OCI-LY1 (cell line): ENCODE measurements around the gene SYT3.

Source experiments
- H2AFZ ChIP-seq: fragments of 200-600 bp; sonication (generic), shearing (Covaris generic); 2 replicates; pipeline ENCODE4 v1.6.0; 2014; ENCODE audit warnings: antibody characterized with exemption, mild to moderate bottlenecking, low read length
- H3F3A ChIP-seq: fragments of 200-600 bp; sonication (generic), shearing (Covaris generic); 2 replicates; pipeline ENCODE4 v1.6.0; 2014; ENCODE audit warnings: mild to moderate bottlenecking, antibody characterized with exemption, low read length, moderate library complexity; ENCODE audit not compliant: insufficient read depth
- H3K27ac ChIP-seq: fragments of 200-600 bp; sonication (generic); 2 replicates; pipeline ENCODE4 v1.5.1; 2014; ENCODE audit warnings: low read length, mixed run types, mild to moderate bottlenecking, low read depth; ENCODE audit not compliant: poor library complexity, severe bottlenecking
- H3K27me3 ChIP-seq: fragments of 200-600 bp; sonication (generic); 2 replicates; pipeline ENCODE4 v1.6.0; 2014; ENCODE audit warnings: antibody characterized with exemption, mild to moderate bottlenecking, low read length, moderate library complexity; ENCODE audit not compliant: insufficient read depth
- H3K36me3 ChIP-seq: fragments of 200-600 bp; sonication (generic); 2 replicates; pipeline ENCODE4 v1.6.1; 2014; ENCODE audit warnings: mild to moderate bottlenecking, antibody characterized with exemption, low read length, moderate library complexity, mixed read lengths; ENCODE audit not compliant: insufficient read depth
- H3K4me1 ChIP-seq: fragments of 200-600 bp; sonication (generic); 2 replicates; pipeline ENCODE4 v1.5.1; 2014; ENCODE audit warnings: mild to moderate bottlenecking, low read length, moderate library complexity; ENCODE audit not compliant: insufficient read depth, severe bottlenecking
- H3K4me2 ChIP-seq: fragments of 200-600 bp; sonication (generic), shearing (Covaris generic); 2 replicates; pipeline ENCODE4 v1.6.1; 2014; ENCODE audit warnings: low read length
- H3K4me3 ChIP-seq: fragments of 200-600 bp; sonication (generic); 2 replicates; pipeline ENCODE4 v1.5.1; 2014; ENCODE audit warnings: low read length, low read depth, mild to moderate bottlenecking, mixed read lengths; ENCODE audit not compliant: poor library complexity, severe bottlenecking
- H3K79me2 ChIP-seq: fragments of 200-600 bp; shearing (Covaris generic); 2 replicates; pipeline ENCODE4 v1.6.1; 2016; ENCODE audit warnings: mixed run types, low read length, mixed read lengths; ENCODE audit not compliant: insufficient read depth
- H3K9ac ChIP-seq: fragments of 200-600 bp; sonication (generic), shearing (Covaris generic); 2 replicates; pipeline ENCODE4 v1.6.1; 2014; ENCODE audit warnings: mild to moderate bottlenecking, low read length, mixed read lengths
- H3K9me2 ChIP-seq: fragments of 200-600 bp; sonication (generic), shearing (Covaris generic); 2 replicates; pipeline ENCODE4 v1.6.1; 2014; ENCODE audit warnings: low read depth, mild to moderate bottlenecking, low read length, mixed read lengths
- H3K9me3 ChIP-seq: fragments of 200-600 bp; shearing (Covaris generic); 2 replicates; pipeline ENCODE4 v1.6.1; 2014; ENCODE audit warnings: low read length, mixed read lengths
- H4K20me1 ChIP-seq: fragments of 200-600 bp; sonication (generic), shearing (Covaris generic); 2 replicates; pipeline ENCODE4 v1.6.0; 2016; ENCODE audit warnings: mild to moderate bottlenecking, low read length; ENCODE audit not compliant: insufficient read depth
- CTCF ChIP-seq: fragments of 200-600 bp; sonication (generic), shearing (Covaris generic); IDR thresholded peaks from 2 replicates; pipeline ENCODE4 v1.5.1; 2017; ENCODE audit warnings: mild to moderate bottlenecking, antibody characterized with exemption, low read length, moderate library complexity, mixed read lengths
- EZH2 ChIP-seq: fragments of 200-600 bp; sonication (generic), shearing (Covaris generic); IDR thresholded peaks from 2 replicates; pipeline ENCODE4 v1.8.0; 2017; ENCODE audit warnings: borderline replicate concordance, mixed run types, mild to moderate bottlenecking, antibody characterized with exemption, low read length, moderate library complexity, mixed read lengths

The SYT3 gene

DNA sequence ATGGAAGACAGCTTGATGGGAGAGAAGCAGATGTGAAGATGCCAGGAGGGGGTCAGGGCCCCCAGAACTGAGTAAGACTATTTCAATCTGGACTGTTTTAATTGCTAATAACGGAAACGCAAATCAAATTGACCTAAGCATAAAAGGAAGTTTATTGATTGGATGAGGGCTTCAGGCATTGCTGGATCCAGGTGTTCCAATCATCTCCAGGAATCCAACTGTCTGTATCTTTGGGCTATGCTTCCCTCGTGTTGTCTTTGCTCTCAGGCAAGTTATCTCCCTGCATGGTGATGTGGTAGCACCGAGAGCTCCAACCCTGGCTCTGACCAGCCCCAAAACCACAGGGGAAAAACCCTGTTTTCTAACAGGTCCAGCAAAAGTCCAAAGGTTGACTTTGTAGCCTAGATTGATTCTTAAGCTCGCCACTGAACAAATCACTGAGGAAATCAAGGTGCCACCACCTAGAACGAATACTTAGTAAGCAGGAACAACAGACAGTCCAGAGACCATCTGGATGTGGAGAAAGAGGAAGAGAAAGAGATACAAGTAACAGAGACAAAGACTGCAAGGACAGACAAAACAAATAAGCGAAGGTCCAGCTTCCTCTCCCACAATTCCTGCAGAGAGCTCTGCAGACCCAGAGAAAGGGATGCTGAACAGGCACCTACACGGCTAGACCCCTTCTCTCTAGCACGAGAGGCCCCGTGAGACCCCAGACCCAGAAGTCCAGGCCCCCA is 8.4 kb upstream of the SYT3 start:
- Histone ChIP-seq H2AFZ (no peak overlapping the region), H3K79me2 (no peaks in the 10 kb centered on the region), H3K9me2 (no peaks in the 10 kb centered on the region), H3F3A (no peaks in the 10 kb centered on the region), H3K4me3 (no peak overlapping the region), H3K27ac (no peak overlapping the region), H3K27me3 (no peaks in the 10 kb centered on the region; the same call in 1 of the 2 replicates), H3K4me2 (no peak overlapping the region), H3K9ac (no peak overlapping the region), H4K20me1 (no peaks in the 10 kb centered on the region), H3K36me3 (no peaks in the 10 kb centered on the region), H3K4me1 (no peaks in the 10 kb centered on the region), H3K9me3 (no peaks in the 10 kb centered on the region)
- no peak for TF ChIP-seq CTCF
- no peak for TF ChIP-seq EZH2

DNA sequence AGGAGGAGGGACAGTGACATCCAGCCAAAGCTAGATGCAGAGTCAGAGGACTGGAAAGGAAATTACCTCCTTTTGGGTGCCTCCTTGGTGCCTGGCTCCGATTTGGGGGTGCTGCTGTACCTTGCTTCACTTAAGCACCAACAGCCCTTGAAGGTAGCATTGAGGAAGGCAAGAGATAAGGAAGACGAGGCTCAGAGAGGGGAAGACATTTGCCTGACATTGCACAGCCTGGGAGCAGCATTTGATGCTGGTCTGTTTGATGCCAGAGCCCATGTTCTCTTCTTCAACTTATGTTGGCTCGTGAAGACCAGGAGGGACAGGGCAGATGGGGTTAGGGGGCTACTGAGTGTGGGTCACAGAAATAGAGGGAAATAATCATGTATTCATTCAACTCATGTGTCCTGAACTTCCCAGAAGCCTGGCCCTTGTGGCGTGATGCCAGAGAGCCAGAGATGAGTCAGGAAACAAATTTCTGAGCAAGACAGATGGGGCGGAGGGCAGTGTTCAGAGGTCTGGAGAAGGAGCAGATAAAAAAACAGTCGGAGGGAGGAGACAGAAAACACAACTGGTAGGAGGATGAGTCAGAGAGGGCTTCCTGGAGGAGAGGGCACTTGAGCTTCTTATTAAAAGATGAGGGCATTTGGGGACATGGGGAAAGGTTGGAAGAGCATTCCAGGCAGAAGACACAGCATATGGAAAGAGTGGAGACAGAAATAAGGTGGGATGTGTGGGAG is 6.6 kb upstream of the SYT3 start:
- no peaks in the 10 kb centered on the region for H3K9me3 ChIP-seq
- H3F3A ChIP-seq: no peaks in the 10 kb centered on the region
- H3K79me2 ChIP-seq: no peaks in the 10 kb centered on the region
- H3K27me3 ChIP-seq: no peaks in the 10 kb centered on the region; the same call in 1 of the 2 replicates
- H3K36me3 ChIP-seq: no peaks in the 10 kb centered on the region
- no peak overlapping the region for H3K4me3 ChIP-seq
- no peak overlapping the region for H2AFZ ChIP-seq
- H3K9me2 ChIP-seq: no peaks in the 10 kb centered on the region
- H3K4me1 ChIP-seq: no peaks in the 10 kb centered on the region
- H3K27ac ChIP-seq: no peak overlapping the region
- H4K20me1 ChIP-seq: no peaks in the 10 kb centered on the region
- TF ChIP-seq CTCF (no peak), EZH2 (no peak)
- H3K4me2 ChIP-seq: no peak overlapping the region
- H3K9ac ChIP-seq: no peak overlapping the region

GRCh38 chr19:50645107-50645506 is 5.4 kb upstream of the SYT3 start:
- Histone ChIP-seq H3K9ac (no peak overlapping the region), H3K79me2 (no peaks in the 10 kb centered on the region), H3K4me2 (no peak overlapping the region), H3K9me2 (no peaks in the 10 kb centered on the region), H2AFZ (no peak overlapping the region), H3F3A (no peaks in the 10 kb centered on the region), H3K36me3 (no peaks in the 10 kb centered on the region), H3K9me3 (no peaks in the 10 kb centered on the region), H4K20me1 (no peaks in the 10 kb centered on the region), H3K27me3 (no peaks in the 10 kb centered on the region; the same call in 1 of the 2 replicates), H3K4me3 (no peak overlapping the region), H3K27ac (no peak overlapping the region), H3K4me1 (no peaks in the 10 kb centered on the region)
- no peak for TF ChIP-seq EZH2
- no peak for TF ChIP-seq CTCF
